ENCODE measurements around the gene EPHA3. TPM values are rescaled to one million over a fixed set of nuclear protein-coding genes. Genes with fewer than 3 reads are reported as not detected.

Gene EPHA3
- polyA plus RNA-seq, 2 of the 4 experiments (the other 2 are of a cell fraction) = not detected

DNA sequence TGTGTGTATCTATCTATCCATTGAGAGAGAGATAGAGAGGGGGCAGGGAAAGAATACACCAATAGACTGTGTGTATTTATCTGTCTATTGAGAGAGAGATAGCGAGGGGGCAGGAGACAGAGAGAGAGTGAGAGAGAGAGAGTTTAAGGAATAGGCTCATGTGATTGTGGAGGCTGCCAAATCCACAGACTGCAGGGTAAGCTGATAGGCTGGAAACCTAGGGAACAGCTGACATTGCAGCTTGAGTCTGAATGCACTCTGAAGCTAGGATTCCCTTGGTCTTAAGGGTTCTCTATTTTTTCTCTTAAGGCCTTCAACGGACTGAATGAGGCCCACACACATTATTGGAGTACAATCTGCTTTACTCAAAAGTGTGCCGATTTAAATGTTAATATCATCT lies 255.8 kb downstream of the EPHA3 start:
- no peak for TF ChIP-seq HOXB5 (CRISPR knock-in tag; IDR thresholded peaks at IDR 0.05)
- TF ChIP-seq, protein P1, sequence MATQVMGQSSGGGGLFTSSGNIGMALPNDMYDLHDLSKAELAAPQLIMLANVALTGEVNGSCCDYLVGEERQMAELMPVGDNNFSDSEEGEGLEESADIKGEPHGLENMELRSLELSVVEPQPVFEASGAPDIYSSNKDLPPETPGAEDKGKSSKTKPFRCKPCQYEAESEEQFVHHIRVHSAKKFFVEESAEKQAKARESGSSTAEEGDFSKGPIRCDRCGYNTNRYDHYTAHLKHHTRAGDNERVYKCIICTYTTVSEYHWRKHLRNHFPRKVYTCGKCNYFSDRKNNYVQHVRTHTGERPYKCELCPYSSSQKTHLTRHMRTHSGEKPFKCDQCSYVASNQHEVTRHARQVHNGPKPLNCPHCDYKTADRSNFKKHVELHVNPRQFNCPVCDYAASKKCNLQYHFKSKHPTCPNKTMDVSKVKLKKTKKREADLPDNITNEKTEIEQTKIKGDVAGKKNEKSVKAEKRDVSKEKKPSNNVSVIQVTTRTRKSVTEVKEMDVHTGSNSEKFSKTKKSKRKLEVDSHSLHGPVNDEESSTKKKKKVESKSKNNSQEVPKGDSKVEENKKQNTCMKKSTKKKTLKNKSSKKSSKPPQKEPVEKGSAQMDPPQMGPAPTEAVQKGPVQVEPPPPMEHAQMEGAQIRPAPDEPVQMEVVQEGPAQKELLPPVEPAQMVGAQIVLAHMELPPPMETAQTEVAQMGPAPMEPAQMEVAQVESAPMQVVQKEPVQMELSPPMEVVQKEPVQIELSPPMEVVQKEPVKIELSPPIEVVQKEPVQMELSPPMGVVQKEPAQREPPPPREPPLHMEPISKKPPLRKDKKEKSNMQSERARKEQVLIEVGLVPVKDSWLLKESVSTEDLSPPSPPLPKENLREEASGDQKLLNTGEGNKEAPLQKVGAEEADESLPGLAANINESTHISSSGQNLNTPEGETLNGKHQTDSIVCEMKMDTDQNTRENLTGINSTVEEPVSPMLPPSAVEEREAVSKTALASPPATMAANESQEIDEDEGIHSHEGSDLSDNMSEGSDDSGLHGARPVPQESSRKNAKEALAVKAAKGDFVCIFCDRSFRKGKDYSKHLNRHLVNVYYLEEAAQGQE (IDR thresholded peaks at IDR 0.05) = no peak
- TF ChIP-seq, protein P2, sequence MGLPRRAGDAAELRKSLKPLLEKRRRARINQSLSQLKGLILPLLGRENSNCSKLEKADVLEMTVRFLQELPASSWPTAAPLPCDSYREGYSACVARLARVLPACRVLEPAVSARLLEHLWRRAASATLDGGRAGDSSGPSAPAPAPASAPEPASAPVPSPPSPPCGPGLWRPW (IDR thresholded peaks at IDR 0.05) = no peak
- TF ChIP-seq CBX2 (IDR thresholded peaks at IDR 0.05; ENCODE audit: borderline replicate concordance, low read depth) = no peak
- no peak for TF ChIP-seq KDM5A (IDR thresholded peaks at IDR 0.05)
- no peak for TF ChIP-seq NR3C1 (IDR thresholded peaks at IDR 0.05)
- POLR2A ChIA-PET = no interaction called here
- WGBS (ENCODE audit: missing lambda C conversion rate) = 0% methylated on average over 3 of the region's 3 CpGs
- FAIRE-seq (no peak), ATAC-seq (no peak), DNase-seq (ENCODE audit: low read depth in 1 of 2, low spot score in 1 of 2) (no peak)
- Histone ChIP-seq H3K4me2 (no peak overlapping the region), H3K4me1 (no peaks in the 10 kb centered on the region), H3K9me3 (no peaks in the 10 kb centered on the region), H3K4me3 (no peak overlapping the region), H3K27ac (no peak overlapping the region)
- CTCF ChIA-PET = no interaction called here

DNA sequence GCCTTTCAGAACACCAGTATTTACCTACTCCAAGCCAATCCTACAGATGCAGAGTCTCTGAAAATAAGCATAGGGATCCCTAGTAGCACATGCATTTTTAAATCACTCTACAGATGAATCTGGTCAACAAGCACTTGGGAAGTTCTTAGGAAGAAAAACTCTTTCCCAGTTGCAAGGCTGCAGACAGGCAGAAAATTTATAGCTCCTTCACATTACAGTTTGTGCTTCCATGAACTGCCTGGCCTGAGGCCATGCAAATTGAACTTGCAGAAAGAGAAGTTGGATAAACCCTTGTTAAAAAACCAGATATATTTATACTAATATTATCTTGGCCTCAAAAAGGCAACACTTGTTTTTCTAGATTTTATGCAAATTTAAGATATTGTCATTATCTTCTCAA lies 256.9 kb downstream of the EPHA3 start:
- ChIA-PET CTCF (no interaction called here), POLR2A (no interaction called here)
- Histone ChIP-seq H3K4me3 (no peak overlapping the region), H3K4me1 (no peaks in the 10 kb centered on the region), H3K9me3 (no peaks in the 10 kb centered on the region), H3K4me2 (no peak overlapping the region), H3K27ac (no peak overlapping the region)
- TF ChIP-seq RNF2 (IDR thresholded peaks at IDR 0.05; ENCODE audit: borderline replicate concordance, low read depth) (no peak), CHD2 (IDR thresholded peaks at IDR 0.05; ENCODE audit: low read length, partially characterized antibody) (no peak), POLR2AphosphoS2 (conservative IDR thresholded peaks at IDR 0.05; ENCODE audit: low read length) (no peak), CEBPB (IDR thresholded peaks at IDR 0.05) (no peak), NPAS2 (CRISPR knock-in tag; IDR thresholded peaks at IDR 0.05; ENCODE audit: borderline replicate concordance) (no peak)
- TF ChIP-seq, protein P3, sequence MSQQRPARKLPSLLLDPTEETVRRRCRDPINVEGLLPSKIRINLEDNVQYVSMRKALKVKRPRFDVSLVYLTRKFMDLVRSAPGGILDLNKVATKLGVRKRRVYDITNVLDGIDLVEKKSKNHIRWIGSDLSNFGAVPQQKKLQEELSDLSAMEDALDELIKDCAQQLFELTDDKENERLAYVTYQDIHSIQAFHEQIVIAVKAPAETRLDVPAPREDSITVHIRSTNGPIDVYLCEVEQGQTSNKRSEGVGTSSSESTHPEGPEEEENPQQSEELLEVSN (IDR thresholded peaks at IDR 0.05; ENCODE audit: borderline replicate concordance, low read depth) = no peak
- TF ChIP-seq, protein P4, sequence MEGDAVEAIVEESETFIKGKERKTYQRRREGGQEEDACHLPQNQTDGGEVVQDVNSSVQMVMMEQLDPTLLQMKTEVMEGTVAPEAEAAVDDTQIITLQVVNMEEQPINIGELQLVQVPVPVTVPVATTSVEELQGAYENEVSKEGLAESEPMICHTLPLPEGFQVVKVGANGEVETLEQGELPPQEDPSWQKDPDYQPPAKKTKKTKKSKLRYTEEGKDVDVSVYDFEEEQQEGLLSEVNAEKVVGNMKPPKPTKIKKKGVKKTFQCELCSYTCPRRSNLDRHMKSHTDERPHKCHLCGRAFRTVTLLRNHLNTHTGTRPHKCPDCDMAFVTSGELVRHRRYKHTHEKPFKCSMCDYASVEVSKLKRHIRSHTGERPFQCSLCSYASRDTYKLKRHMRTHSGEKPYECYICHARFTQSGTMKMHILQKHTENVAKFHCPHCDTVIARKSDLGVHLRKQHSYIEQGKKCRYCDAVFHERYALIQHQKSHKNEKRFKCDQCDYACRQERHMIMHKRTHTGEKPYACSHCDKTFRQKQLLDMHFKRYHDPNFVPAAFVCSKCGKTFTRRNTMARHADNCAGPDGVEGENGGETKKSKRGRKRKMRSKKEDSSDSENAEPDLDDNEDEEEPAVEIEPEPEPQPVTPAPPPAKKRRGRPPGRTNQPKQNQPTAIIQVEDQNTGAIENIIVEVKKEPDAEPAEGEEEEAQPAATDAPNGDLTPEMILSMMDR (IDR thresholded peaks at IDR 0.05) = no peak
- no peak for ATAC-seq
- no peak for DNase-seq (ENCODE audit: low read depth in 1 of 2, low spot score in 1 of 2)
- no peak for FAIRE-seq

DNA sequence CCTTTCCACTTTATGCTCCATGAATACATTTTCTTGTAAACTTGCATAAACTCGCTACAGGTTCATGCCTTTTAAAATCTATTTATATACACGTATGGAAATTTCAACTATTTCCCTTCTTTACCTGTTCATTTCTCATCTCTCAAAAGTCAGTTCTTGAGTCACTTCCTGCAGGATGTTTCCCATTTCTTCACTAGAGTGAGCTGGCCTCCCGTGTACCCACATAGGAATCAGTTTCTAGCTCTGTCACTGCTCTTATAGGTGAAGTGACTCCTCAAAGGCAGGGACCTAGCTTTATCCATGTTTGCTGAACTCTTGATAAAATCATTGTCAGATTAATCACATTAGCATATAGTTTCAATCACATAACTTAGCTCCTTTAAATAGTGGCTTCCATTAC lies 259.7 kb downstream of the EPHA3 start:
- no peak overlapping the region for H3K27ac ChIP-seq
- no peak for ATAC-seq
- no peaks in the 10 kb centered on the region for H3K9me3 ChIP-seq
- no peak for FAIRE-seq
- TF ChIP-seq ZNF302 (CRISPR knock-in tag; IDR thresholded peaks at IDR 0.05) = no peak
- TF ChIP-seq, protein P5, sequence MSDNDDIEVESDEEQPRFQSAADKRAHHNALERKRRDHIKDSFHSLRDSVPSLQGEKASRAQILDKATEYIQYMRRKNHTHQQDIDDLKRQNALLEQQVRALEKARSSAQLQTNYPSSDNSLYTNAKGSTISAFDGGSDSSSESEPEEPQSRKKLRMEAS (IDR thresholded peaks at IDR 0.05) = no peak
- TF ChIP-seq HOXB5 (CRISPR knock-in tag; IDR thresholded peaks at IDR 0.05) = no peak
- TF ChIP-seq, protein P3 (IDR thresholded peaks at IDR 0.05; ENCODE audit: borderline replicate concordance, low read depth) = no peak
- POLR2A ChIA-PET = no interaction called here
- CTCF ChIA-PET = no interaction called here
- no peak overlapping the region for H3K4me2 ChIP-seq
- no peak overlapping the region for H3K4me3 ChIP-seq
- no peaks in the 10 kb centered on the region for H3K4me1 ChIP-seq
- DNase-seq (ENCODE audit: low read depth in 1 of 2, low spot score in 1 of 2) = no peak
- WGBS (ENCODE audit: missing lambda C conversion rate) = 3% methylated on average over 3 of the region's 3 CpGs

All from A549 (cell line).